ENCODE measurements around the gene RER1.

Gene RER1

DNA sequence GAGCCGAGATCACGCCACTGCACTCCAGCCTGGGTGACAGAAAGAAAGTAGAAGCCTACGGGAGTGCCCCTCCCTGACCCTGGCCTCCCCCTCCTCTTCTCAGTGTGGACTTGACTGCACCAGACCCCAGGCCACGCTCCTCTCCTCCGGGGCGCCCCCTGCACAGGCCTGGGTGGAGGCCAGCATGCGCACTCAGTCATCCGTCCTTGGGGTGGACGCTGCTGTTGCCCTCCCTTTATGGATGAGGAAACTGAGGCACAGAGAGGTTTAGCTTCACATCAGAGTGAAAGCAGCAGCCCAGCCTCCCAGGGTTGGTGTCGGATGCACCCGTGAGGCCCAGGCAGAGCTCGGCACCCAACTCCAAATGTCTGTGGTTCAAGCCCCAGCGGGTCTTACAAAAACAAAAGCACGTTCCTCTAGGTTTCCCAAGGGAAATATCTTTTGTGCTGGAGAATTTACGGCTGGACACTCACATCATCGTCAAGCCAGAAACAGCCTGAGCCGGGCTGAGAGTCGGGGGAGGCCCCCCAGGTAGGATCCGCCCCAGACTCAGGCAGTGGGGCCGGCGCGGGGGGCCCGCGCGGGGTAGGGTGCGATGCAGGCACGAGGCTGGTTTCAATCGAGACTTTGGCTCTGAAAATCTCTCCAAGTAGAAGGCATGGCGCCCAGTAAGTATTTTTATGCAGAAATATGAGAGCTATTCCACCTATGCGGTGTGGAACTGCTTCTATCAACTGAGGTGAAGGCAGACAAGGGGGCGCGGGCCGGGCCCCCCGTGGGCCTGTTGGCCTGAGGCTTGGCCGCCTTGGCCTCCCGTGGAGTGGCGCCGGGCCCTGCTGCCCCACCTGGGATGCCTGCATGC lies 36.9 kb upstream of the RER1 start:
- no peak for DNase-seq

DNA sequence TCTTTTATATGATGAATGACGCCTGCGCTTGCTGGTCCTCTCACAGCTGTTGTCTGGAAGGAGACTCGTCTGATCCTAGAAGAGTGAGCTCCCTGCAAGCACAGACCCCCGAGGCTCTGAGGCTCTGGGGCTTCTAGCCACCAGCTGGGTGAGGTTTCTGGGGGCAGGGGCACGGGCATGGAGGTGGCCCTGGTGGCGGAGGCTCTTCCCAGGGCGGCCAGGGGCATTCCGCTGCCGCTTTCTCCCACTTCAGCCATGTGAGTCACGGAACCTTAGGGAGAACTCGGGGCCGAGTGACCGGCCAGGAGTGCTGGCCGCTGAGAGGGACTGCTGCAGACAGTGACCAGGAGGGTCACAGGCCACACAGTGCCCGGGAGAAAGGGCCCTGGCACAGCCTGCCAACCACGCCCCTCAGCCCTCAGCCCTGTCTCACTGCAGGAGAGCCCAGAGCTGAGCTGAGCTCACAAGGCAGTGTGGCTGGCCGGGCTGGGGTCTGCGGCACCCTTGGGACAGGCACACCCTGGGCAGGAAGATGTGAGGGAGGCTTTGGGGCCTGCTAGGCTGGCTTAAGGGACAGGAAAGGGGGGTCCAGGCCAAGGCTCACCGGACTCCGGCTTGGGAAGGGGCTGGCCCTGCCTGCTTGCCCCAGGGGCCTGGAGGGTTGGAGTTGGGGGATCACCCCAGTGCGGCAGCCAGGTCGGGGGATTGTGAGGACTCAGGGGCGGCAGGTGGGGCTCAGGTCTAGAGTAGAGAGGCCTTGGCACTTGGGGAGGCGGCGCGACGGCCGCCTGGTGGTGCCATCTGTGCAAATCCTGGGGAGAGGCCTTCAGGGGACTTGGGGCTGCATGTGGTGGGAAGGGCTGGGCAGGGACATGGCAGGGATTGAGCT lies 36.0 kb upstream of the RER1 start:
- DNase-seq: no peak

DNA sequence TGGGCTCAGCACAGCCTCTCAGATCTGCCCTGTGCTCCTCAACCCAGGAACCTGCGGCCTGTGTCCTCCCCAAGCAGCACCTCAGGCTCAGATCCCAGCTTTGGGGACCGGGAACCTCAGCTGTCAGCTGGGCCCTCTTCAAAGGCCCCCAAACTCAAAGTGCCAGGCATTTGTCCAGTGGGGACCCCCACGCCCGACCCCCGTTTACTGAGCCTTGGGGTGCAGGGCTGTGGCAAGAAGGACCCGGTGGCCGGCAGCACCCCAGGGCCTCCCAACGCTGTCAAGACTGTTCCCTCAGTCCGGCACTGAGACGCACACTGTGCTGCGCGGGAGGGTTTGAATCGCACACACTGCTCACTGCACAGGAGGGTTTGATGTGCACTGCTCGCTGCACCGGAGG lies 35.2 kb upstream of the RER1 start:
- no peak for DNase-seq

DNA sequence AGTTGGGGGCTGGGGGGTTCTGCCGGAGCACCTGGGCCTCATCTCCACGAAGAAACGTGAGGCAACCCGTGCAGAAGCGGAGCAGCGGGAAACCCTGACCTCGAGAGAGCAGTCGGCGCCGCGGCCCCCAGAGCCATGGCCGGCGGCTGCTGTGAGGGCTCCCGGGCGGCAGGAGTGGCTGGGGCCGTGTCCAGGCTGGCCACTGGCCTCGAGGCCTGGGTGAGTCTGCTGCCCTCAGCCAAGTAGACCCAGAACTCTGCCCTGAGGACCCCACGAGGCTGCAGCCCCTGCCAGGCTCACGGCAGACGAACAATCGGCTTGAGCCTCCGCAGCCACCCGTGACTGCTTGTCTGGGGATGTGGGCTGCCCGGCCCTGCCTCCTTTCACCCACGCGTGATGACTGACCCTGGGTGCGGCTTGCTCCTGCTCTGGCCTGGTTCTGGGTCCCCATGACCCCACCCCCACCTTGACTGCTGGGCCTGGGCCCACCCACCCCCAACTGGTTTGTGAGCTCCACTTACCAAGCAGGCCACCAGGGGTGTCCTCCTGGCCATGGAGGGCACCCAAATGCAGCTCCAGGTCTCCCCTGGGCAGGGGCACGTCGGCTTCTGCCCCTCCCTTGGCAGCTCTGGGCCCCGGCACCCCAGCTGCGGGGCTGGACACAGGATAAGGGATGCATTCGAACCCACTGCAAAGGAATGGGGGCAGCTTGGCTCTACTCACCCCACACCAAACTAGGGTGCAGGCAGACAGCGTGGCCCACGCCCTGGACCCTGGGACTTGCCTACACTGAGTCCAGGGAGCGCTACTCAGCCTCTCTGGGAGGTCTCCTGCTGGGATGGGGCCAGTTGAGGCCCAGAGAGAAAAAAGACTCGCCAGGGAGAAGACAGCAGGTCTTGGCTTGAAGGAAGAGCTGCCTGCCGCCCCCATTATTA lies 34.5 kb upstream of the RER1 start:
- no peak for DNase-seq

DNA sequence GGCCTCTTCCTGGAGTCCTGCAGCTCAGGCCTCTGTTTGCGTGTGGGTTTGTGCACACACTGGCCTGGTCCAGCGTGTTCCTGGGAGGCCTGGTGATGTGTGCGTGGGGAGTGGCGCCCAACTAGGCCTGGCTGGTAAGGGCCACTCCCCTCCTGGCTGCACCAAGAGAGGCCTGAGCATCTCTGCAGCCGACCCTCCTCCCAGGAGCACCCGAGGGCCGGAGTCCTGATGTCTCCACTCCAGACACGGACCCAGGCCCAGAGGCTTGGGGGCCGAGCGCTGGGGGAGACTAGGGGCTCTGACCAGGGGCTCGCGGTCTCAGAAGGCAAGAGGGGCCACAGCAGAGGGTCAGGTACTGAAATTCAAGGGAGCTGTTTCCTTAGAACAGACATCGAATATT lies 33.6 kb upstream of the RER1 start:
- no peak for DNase-seq

DNA sequence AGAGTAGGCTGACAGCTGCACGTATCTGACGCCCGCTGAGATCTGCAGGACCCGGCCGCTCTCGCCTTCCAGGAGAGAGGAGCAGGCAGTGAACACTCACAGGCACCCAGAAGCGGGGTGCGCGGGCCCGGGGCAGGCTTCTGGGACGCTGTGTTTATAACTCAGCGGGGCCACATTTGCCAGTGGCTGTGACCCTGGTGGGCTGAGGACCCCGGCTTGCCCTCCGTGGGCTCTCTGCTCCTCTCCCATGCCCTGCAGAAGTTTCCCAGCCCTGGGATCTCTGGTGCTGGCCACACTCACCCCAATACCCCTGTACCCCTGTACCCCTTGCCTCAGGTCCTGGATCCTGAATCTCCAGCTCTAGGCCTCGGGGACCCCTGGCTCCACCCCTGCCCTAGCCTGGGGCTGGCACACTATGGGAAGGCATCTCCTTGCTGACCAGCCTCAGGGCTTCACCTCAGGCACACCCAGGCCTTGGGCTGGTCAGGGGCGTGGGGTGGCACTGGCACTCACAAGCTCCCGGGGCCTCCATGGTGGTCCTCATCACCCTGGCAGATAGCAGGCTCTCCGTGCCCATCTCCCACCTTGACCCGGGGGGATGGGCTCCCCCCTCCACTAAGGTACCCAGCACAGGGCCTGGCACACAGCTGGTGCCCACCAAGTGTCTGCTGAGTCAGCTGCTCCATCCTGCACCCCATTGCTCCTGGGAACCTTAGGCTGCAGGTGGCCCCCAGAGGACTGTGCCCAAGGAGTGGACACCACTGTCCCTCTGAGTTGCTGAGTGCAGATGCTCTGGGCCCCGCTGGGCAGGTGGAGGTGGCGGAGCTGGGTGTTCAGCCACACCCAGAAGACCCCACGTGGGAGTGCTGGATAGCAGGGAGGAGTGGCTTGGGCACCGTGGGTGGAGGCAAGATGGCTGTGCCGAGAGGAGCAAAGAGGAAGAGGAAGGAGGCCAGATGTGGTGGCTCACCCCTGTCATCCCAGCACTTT lies 32.7 kb upstream of the RER1 start:
- DNase-seq: no peak

DNA sequence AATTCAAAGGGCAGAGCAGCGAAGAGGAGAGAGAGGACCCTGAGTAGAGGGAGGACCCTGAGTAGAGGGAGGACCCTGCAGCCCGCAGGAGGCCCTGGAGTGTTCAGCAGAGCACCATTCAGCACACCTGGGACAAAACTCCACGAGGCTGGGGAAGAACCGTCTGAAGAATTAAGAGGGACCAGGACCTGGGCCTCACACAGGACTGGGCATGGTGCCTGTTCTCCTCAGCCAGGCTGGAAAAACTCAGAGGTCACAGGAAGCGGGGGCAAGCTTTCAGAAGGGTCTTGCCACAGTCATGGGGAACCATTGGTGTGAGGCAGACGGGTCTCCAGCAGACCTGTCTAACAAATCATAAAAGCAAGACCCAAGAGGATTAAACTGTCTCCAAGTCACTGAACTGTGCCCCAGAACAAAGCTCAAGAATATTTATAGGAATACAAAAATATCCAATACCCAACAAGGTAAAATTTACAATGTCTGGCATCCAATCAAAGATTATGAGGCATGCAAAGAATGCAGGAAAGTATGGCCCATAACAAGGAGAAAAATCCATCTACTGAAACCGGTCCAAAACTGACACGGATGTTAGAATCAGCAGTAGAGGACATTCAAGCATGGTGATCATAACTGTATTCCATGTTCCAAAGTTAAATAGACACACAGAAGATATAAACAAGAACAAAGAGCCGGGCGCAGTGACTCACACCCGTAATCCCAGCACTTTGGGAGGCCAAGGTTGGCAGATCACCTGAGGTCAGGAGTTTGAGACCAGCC lies 30.9 kb upstream of the RER1 start:
- no peak for DNase-seq

DNA sequence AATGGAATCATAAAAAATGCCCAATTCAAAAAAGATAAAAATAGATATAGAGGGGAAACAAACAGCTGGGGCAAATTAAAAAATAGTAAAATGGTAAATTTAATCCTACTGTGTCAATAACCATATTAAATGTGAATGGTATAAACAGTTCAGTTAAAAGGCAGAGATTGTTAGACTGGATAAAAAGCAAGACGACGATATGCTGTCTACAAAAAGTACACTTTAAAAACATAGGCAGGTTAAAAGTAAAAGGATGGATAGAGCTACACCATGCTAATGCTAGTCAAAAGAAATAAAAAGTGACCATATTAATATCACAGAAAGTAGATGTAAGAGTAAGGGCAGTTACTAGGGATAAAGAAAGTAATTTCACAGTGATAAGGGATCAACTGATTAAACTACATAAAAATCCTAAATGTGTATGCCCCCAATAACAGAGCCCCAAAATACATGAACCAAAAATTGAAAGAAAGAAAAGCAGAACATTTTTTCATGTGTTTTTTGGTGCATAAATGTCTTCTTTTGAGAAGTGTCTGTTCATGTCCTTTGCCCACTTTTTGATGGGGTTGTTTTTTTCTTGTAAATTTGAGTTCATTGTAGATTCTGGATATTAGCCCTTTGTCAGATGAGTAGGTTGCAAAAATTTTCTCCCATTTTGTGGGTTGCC lies 27.7 kb upstream of the RER1 start:
- DNase-seq: no peak

DNA sequence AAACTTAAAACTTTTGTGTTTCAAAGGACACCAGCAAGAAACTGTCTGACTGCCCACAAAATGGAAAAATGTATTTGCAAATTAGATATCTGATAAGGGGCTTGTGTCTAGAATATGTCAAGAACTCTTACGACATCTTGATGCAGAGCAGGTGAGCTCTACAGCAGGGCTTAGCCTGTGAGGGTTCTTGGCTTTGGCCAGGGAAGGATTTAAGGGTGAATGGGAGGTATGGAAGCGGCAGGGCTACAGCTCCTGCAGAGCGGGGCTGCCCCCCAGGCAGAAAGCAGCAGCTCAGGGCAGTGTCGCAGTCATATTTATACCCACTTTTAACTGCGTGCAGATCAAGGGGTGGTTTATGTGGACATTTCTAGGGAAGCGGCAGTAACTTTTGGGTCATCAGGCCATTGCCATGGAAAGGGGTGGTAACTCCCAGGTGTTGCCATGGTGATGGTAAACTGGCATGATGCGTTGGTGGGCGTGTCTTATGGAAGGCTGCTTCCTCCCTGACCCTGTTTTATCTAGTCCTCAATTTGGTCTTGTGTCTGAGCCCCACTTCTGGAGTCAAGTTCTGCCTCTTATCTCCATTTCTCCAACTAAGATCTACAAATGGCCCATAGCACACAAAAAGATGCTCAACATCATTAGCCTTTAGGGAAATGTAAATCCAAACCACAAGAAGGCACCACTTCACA lies 23.4 kb upstream of the RER1 start:
- no peak for DNase-seq

DNA sequence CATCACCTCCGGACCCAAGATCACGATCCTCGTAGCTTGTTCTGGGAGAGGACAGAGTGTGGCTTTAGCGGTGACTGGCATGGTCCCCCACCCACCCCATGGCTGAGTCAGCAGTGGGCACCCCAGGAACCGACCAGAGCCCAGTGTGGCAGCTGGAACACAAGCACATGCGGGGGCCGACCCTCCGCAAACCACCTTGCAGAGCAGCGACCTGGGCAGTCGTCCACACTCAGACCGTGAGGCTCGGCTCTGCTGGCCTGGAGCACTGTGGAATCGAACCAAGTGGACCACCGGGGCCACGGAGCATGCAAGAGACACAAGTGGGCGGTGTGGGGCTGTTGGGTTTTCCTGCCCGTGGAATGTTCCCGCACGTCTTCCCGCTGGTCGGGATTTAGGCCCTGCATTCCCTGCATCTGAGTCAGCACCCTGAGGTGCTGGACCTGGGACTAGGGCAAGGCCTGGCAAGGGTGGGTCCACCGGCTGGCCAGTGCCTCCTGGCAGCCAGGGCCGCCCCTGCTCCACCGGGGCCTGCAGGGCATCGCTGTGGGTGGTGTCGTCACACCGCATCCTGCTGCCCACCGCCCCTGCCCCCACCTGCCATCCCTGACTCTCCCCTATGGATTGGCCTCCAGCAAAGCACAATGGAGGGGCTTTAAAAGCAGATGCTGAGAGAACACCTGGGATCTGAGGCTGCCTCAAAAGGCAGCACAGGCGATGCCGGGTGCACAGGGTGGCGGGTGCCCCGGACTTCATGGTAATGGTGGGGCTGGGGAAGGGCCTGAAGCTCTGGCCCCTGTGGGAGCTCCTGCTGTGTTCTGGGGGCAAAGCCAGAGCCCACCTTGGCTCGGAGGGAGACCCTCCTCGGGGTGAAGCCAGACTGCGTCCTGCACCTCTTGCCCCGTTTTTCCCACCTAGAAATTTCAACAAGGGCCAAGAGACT lies 18.8 kb upstream of the RER1 start:
- DNase-seq: no peak

DNA sequence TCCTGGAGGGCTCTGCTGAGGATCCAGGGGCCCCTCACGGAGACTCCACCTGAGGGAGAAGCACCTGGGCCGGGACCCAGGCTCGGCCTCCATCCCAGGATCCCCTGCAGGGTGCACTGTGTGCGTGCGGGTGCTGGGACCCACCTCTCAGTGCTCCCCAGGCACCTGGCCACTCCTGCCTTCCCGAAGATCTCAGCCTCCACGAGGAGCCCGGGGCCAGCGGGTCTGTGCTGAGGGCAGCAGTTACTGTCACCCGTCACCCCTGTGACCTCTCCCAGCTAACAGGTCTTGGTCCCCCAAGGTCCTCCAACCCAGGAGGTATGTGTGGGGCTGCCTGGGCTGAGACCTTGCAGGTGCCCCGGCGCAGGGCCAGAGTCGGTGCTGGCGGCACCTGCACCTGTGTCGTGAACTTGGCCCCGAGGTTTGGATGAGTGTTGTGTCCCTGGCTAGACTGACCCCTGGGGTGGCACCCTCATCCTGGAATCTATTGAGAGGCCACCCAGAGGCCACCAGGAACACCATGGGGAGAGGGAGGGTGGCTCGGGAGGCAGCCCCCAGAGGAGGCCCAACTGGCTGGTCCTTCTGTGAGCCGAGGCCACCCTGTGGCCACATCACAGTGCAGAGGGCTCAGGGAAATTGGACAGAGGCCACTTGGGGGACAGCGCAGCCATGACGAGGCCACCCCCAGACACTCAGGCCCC lies 17.9 kb upstream of the RER1 start:
- no peak for DNase-seq

DNA sequence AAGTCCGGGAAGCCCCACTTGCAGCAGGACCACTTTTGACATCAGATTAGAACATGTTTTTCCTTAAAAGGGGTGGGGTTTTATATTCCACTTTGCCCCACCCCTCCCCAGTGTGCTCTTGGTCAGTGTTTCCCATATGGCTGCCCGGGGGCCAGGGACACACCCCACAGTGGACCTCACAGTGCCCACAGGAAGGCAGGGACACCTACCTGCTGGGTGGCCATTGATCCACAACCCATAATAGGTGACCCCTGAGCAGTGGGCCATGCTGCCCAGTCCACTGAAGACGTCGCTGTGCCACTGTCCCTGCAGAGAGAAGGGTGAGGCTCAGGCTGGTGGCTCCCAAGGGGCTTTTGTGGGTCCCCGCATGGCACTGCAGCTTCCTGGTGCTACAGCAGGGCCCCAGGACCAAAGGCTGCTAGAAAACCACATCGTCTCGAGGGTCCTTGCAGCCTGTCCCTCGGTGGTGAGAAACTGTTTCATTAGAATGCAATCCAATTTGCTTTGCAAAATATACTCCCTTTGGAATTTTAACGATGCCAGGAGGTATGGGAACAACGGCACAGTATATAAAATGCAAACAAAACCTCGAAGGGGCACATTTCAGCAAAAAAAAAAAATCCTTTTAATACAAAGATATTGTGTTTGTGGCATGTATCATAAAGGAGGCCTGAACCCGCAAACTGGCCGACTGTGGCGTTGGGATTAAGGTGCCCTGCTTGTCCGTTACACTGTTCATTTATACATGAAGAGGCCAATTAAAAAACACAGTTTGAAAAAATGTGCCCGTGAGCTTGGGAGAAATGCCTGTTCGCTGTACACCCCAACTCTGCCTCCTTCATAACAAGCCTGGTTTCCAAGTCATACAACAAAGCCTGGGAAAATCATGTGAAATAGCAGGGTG lies 17.1 kb upstream of the RER1 start:
- no peak for DNase-seq

DNA sequence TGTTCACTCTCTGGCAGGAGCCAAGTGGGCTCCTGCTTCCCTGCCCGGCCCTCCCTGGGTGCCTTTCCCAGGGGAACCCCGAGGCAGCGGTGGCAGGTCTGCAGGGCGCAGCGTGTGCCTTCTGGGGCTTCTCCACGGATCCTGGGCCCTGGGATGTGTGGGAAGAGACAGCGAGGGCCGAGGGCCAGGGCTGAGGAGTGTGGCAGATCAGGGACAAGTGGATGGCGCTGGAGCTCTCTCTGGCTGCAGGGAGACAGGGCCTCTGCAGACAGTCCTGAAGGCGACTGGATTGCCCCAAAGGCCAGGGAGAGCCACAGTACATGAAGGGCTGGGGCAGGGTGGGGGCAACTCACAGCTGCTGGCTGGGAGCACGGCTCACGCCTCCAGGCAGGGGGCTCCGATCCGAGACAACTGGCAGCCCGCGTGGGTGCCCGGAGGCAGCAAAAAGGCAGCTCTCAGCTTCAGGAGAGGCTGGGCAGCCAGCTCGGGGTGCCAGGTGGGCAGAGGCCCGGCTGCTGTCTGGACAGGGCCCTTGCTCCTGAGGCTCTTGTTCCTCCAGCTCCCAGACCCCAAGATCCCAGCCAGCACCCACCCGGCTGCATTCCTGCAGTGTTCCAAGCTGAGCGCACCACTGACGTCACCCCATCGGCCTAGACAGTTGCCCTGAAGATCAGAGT lies 16.3 kb upstream of the RER1 start:
- no peak for DNase-seq

DNA sequence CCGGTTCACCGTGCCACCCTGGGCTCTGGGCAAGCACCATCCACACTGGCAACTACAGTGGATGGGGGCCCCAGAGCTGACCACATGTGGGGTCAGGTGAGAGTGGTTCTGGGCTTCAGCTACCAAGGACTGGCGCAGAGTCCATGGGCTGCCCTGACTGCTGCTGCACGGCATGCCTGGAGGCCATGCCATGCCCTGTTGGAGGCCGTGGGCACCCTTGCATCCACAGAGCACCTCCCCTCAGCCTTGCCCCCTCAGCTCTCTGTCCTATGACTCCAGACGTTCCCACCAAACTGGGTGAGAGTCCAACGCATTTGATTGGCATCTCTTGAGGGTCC lies 15.7 kb upstream of the RER1 start:
- no peak for DNase-seq

DNA sequence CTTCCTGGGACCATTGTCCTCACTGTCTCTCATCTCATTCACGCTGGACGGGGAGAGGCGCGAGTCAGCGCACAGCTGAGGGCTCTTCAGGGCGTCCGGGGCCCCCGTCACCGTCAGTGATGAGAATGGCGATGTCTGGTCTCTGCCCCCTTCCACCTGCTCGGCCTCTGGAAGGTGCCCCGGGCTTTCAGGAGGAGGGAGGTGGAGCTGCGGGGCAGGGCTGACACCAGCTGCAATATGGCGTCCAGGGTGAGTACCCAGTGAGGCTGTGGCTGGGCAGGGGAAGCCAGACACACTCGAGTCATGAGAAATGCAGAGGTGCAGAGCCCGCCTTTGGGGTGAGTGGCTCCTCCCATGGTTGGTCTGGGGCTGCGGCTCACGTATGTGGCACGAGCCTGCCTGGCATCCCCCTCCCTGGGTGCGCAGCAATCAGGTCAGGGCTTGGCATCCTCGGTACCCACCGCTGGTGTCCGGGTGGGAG lies 15.3 kb upstream of the RER1 start:
- no peak for DNase-seq
